H1 (cell line): ENCODE data around the gene GARS1. TPM values are rescaled to one million over a fixed set of nuclear protein-coding genes. Genes with fewer than 3 reads are reported as not detected.

ENCODE experiments used
- CTCF ChIA-PET: fragments of 300-600 bp; sonication (Branson Sonifier 250); formaldehyde crosslinking; loops from one replicate; lab custom pipeline; 2021; ENCODE audit not compliant: partially characterized antibody; lab: Charles Lee
- POLR2A ChIA-PET: fragments of 300-600 bp; sonication (Branson Sonifier 250); formaldehyde crosslinking; loops from one replicate; lab custom pipeline; 2021; ENCODE audit warnings: inconsistent platforms; ENCODE audit not compliant: partially characterized antibody; lab: Charles Lee
- DNase-seq, 2 experiments: peaks; one replicate each; pipeline versions ENCODE4 v3.0.0 to v3.0.0-alpha.2; 2010 to 2022; ENCODE audit warnings: low spot score in 2 of 2, low read depth in 1 of 2, mixed read lengths in 1 of 2
- FAIRE-seq: peaks from 2 replicates; lab custom pipeline; 2011; peaks lifted over from hg19 to GRCh38; lab: Jason Lieb, UNC
- H2AFZ ChIP-seq: 2 replicates; pipeline ENCODE4 v1.8.1; 2012; ENCODE audit warnings: low read length, inconsistent platforms
- H2AK5ac ChIP-seq: 2 replicates; pipeline ENCODE4 v1.6.1; 2013; ENCODE audit warnings: low read depth, low read length
- H2BK120ac ChIP-seq: replicated peaks from 2 replicates; pipeline ENCODE3; 2013; ENCODE audit warnings: low read depth, low read length, inconsistent platforms
- H2BK12ac ChIP-seq: 2 replicates; pipeline ENCODE4 v1.6.1; 2013; ENCODE audit warnings: low read depth, low read length
- H2BK15ac ChIP-seq: 2 replicates; pipeline ENCODE4 v1.6.1; 2013; ENCODE audit warnings: low read length
- H2BK20ac ChIP-seq: 2 replicates; pipeline ENCODE4 v1.6.1; 2013; ENCODE audit warnings: low read length
- H2BK5ac ChIP-seq: 2 replicates; pipeline ENCODE4 v1.6.1; 2013; ENCODE audit warnings: low read depth, low read length
- H3K14ac ChIP-seq: 2 replicates; pipeline ENCODE4 v1.6.1; 2013; ENCODE audit warnings: inconsistent platforms; ENCODE audit not compliant: insufficient read length
- H3K18ac ChIP-seq: 2 replicates; pipeline ENCODE4 v1.6.1; 2013; ENCODE audit warnings: low read length; ENCODE audit errors: extremely low read depth
- H3K23ac ChIP-seq: 2 replicates; pipeline ENCODE4 v1.6.1; 2013; ENCODE audit warnings: inconsistent platforms; ENCODE audit not compliant: insufficient read length
- H3K23me2 ChIP-seq: 2 replicates; pipeline ENCODE4 v1.6.1; 2013; ENCODE audit warnings: low read depth, low read length
- H3K27ac ChIP-seq: 2 replicates; pipeline ENCODE4 v1.6.1; 2011; ENCODE audit warnings: low read depth, low read length, inconsistent platforms
- H3K27me3 ChIP-seq, 4 experiments: replicated peaks in 1 of 4; 1 replicate in 1 of 4; 2 replicates in 3 of 4; pipeline versions ENCODE4 v1.6.1 to v1.8.1; 2011 to 2013; ENCODE audit warnings: low read length in 3 of 4, mild to moderate bottlenecking in 3 of 4, inconsistent platforms in 2 of 4, mixed read lengths in 2 of 4, moderate library complexity in 1 of 4; ENCODE audit not compliant: control insufficient read depth in 3 of 4, insufficient read depth in 3 of 4; ENCODE audit errors: extremely low read depth in 1 of 4
- H3K36me3 ChIP-seq, 4 experiments: 2 replicates each; pipeline versions ENCODE4 v1.6.1 to v1.8.1; 2011 to 2013; ENCODE audit warnings: mild to moderate bottlenecking in 4 of 4, low read length in 3 of 4, moderate library complexity in 2 of 4, control low read depth in 1 of 4, inconsistent platforms in 1 of 4; ENCODE audit not compliant: insufficient read depth in 4 of 4, control insufficient read depth in 2 of 4
- H3K4ac ChIP-seq: replicated peaks from 2 replicates; pipeline ENCODE3; 2013; ENCODE audit warnings: low read length, low read depth, mixed read lengths, inconsistent platforms; ENCODE audit not compliant: insufficient read length
- H3K4me1 ChIP-seq, 4 experiments: replicated peaks in 1 of 4; 1 replicate in 1 of 4; 2 replicates in 3 of 4; pipeline versions ENCODE4 v1.6.1 to v1.8.1; 2011 to 2013; ENCODE audit warnings: low read length in 3 of 4, inconsistent platforms in 2 of 4, mixed read lengths in 1 of 4; ENCODE audit not compliant: insufficient read depth in 4 of 4, control insufficient read depth in 3 of 4
- H3K4me2 ChIP-seq, 2 experiments: 2 replicates each; pipeline versions ENCODE4 v1.6.1 to v1.8.1; 2011 to 2013; ENCODE audit warnings: low read depth in 2 of 2, low read length in 2 of 2, control low read depth in 1 of 2, inconsistent platforms in 1 of 2, mild to moderate bottlenecking in 1 of 2; ENCODE audit not compliant: insufficient read depth in 1 of 2
- H3K4me3 ChIP-seq, 4 experiments: fragments of 200-600, 300-600 bp in 1 of 4; sonication (generic), shearing (Covaris generic), sonication (Bioruptor Twin) in 1 of 4; 2 replicates each; pipeline versions ENCODE4 v1.5.1 to v1.8.1; 2011 to 2016; ENCODE audit warnings: low read length in 4 of 4, low read depth in 3 of 4, control low read depth in 2 of 4, inconsistent platforms in 2 of 4, mild to moderate bottlenecking in 2 of 4, mixed read lengths in 1 of 4, moderate library complexity in 1 of 4; ENCODE audit not compliant: insufficient read depth in 2 of 4; ENCODE audit errors: extremely low read depth in 1 of 4
- H3K56ac ChIP-seq: replicated peaks from 2 replicates; pipeline ENCODE3; 2013; ENCODE audit warnings: low read depth, mild to moderate bottlenecking, mixed read lengths, low read length, inconsistent platforms; ENCODE audit not compliant: insufficient read length
- H3K79me1 ChIP-seq: 2 replicates; pipeline ENCODE4 v1.6.1; 2013; ENCODE audit warnings: low read depth, low read length, control low read depth
- H3K79me2 ChIP-seq, 2 experiments: 2 replicates each; pipeline versions ENCODE4 v1.6.1 to v1.8.1; 2012 to 2013; ENCODE audit warnings: low read length in 2 of 2, mild to moderate bottlenecking in 2 of 2, inconsistent platforms in 1 of 2; ENCODE audit not compliant: insufficient read depth in 2 of 2, control insufficient read depth in 1 of 2
- H3K9ac ChIP-seq, 4 experiments: replicated peaks in 1 of 4; 1 replicate in 1 of 4; 2 replicates in 3 of 4; pipeline versions ENCODE4 v1.6.1 to v1.8.1; 2011 to 2013; ENCODE audit warnings: low read depth in 3 of 4, low read length in 3 of 4, control low read depth in 2 of 4, mild to moderate bottlenecking in 2 of 4, moderate library complexity in 2 of 4, inconsistent platforms in 1 of 4; ENCODE audit errors: extremely low read depth in 1 of 4
- H3K9me3 ChIP-seq, 2 experiments: 2 replicates each; pipeline versions ENCODE4 v1.6.1 to v1.8.1; 2012 to 2013; ENCODE audit warnings: mild to moderate bottlenecking in 2 of 2, moderate library complexity in 2 of 2, control low read depth in 1 of 2, inconsistent platforms in 1 of 2, low read depth in 1 of 2, low read length in 1 of 2, mixed read lengths in 1 of 2; ENCODE audit not compliant: insufficient read depth in 2 of 2
- H4K20me1 ChIP-seq, 2 experiments: replicated peaks in 1 of 2; 2 replicates each; pipeline versions ENCODE3 to v1.8.1; 2011 to 2013; ENCODE audit warnings: inconsistent platforms in 2 of 2, low read length in 2 of 2, mild to moderate bottlenecking in 1 of 2; ENCODE audit not compliant: insufficient read depth in 2 of 2, control insufficient read depth in 1 of 2
- H4K5ac ChIP-seq: 2 replicates; pipeline ENCODE4 v1.6.1; 2013; ENCODE audit warnings: low read length, low read depth, mixed read lengths, inconsistent platforms; ENCODE audit not compliant: insufficient read length
- H4K8ac ChIP-seq: 2 replicates; pipeline ENCODE4 v1.8.0; 2013; ENCODE audit warnings: mild to moderate bottlenecking, moderate library complexity, low read length, inconsistent platforms; ENCODE audit not compliant: insufficient read depth; ENCODE audit errors: extremely low read depth
- H4K91ac ChIP-seq: replicated peaks from 2 replicates; pipeline ENCODE3; 2013; ENCODE audit warnings: low read length, mixed read lengths, inconsistent platforms; ENCODE audit not compliant: insufficient read length
- ATF2 ChIP-seq: IDR thresholded peaks from 2 replicates; pipeline ENCODE4 v1.6.1; 2012; ENCODE audit warnings: low read length, inconsistent platforms
- CTCF ChIP-seq, 3 experiments: IDR thresholded peaks; 1 replicate in 2 of 3; 2 replicates in 1 of 3; pipeline versions ENCODE4 v1.5.1 to v1.6.1; 2011; ENCODE audit warnings: low read length in 3 of 3, mild to moderate bottlenecking in 3 of 3, inconsistent platforms in 2 of 3, low read depth in 1 of 3, moderate library complexity in 1 of 3; ENCODE audit not compliant: insufficient read depth in 1 of 3; ENCODE audit errors: control extremely low read depth in 1 of 3
- EP300 ChIP-seq, 2 experiments: IDR thresholded peaks; 1 replicate in 1 of 2; 2 replicates in 1 of 2; pipeline ENCODE4 v1.6.1; 2011 to 2012; ENCODE audit warnings: low read depth in 2 of 2, low read length in 2 of 2, mild to moderate bottlenecking in 2 of 2, borderline replicate concordance in 1 of 2, inconsistent platforms in 1 of 2, moderate library complexity in 1 of 2
- GABPA ChIP-seq: IDR thresholded peaks from 2 replicates; pipeline ENCODE4 v1.6.1; 2011; ENCODE audit warnings: mild to moderate bottlenecking, low read length, moderate library complexity, borderline replicate concordance; ENCODE audit not compliant: insufficient read depth
- PHF8 ChIP-seq: fragments of 200-600 bp; sonication (generic); conservative IDR thresholded peaks from 2 replicates; pipeline ENCODE4 v1.7.1; 2012; ENCODE audit warnings: low read depth, mild to moderate bottlenecking, inconsistent platforms, low read length, moderate library complexity
- POU5F1 ChIP-seq: IDR thresholded peaks from 2 replicates; pipeline ENCODE4 v1.6.1; 2011; ENCODE audit warnings: low read depth, mild to moderate bottlenecking, low read length, moderate library complexity
- RNF2 ChIP-seq: fragments of 200-900, 300-1000 bp; sonication (generic); IDR thresholded peaks from 2 replicates; pipeline ENCODE4 v1.7.1; 2016; ENCODE audit warnings: borderline replicate concordance, low read depth, mild to moderate bottlenecking, antibody characterized with exemption, low read length; ENCODE audit not compliant: poor library complexity, severe bottlenecking; ENCODE audit errors: missing control alignments
- SRF ChIP-seq: IDR thresholded peaks from 2 replicates; pipeline ENCODE4 v1.6.1; 2011; ENCODE audit warnings: mild to moderate bottlenecking, low read depth, low read length, moderate library complexity
- WGBS, 2 experiments: shearing (Covaris generic) in 1 of 2; methylation state at CpG; one replicate each; pipeline versions ENCODE4 v1.1.6 to v1.1.7; 2013 to 2015; ENCODE audit warnings: low lambda C conversion rate in 2 of 2, mixed read lengths in 2 of 2, inconsistent platforms in 1 of 2, low coverage in 1 of 2, missing lambda C conversion rate in 1 of 2; ENCODE audit not compliant: insufficient replicate concordance in 2 of 2, insufficient coverage in 1 of 2, insufficient read length in 1 of 2; ENCODE audit errors: extremely low coverage in 1 of 2, missing lambda C conversion rate in 1 of 2; 5-methylcytosine and 5-hydroxymethylcytosine counted together
- polyA plus RNA-seq, 7 experiments: library from polyadenylated mRNA; depleted of rRNA in 3 of 7; stranded (reverse) in 5 of 7; unstranded in 2 of 7; fragments of >200 nt in 5 of 7; fragments of 200-250 nt in 2 of 7; gene quantifications; 1 replicate in 5 of 7; 2 replicates in 1 of 7; 4 replicates in 1 of 7; pipeline versions ENCODE4 v1.2.1 to v1.2.3, GENCODE V29; 2011 to 2013; ENCODE audit warnings: missing spikeins in 2 of 7, mixed read lengths in 2 of 7
- total RNA-seq: library from RNA; stranded (reverse); fragmentation: NEBNext Ultra II Directional; extraction: Animal tissue kit (Norgen Biotek cat#: 25700); gene quantifications from 2 replicates; pipeline ENCODE4 v1.2.1, GENCODE V29; 2021

The GARS1 gene
- total and polyA plus RNA-seq, 2 of the 8 experiments (the other 6 are each of a cell fraction or from before 2014, with no cell fraction given) = 270 to 476 TPM

- 80% methylated on average over 2 of the region's 2 CpGs; no CpG with 5 or more reads in 1 of the 2 experiments for WGBS, 2 experiments
- H3K4me1 ChIP-seq = peaks cover 0 to 6% (median 0%) of the 10 kb centered on the region in 4 experiments; a peak in 5 of 7 replicates
- H4K20me1 ChIP-seq = peaks cover 3 to 16% of the 10 kb centered on the region in 2 experiments
- TF ChIP-seq PHF8 (no peak), GABPA (no peak), RNF2 (no peak), CTCF (IDR thresholded peaks at IDR 0.05; ENCODE audit: control extremely low read depth in 1 of 3, insufficient read depth in 1 of 3, low read depth in 1 of 3, low read length in 3 of 3) (no peak), SRF (no peak), EP300 (IDR thresholded peaks at IDR 0.05; ENCODE audit: borderline replicate concordance in 1 of 2, low read depth in 2 of 2, low read length in 2 of 2) (no peak), POU5F1 (no peak), ATF2 (no peak)
- no peaks in the 10 kb centered on the region for H3K36me3 ChIP-seq
- H2BK120ac ChIP-seq = no peak overlapping the region
- H3K9ac ChIP-seq = no peak overlapping the region
- no peak overlapping the region for H2BK12ac ChIP-seq
- H3K79me1 ChIP-seq = no peaks in the 10 kb centered on the region; the same call in 1 of the 2 replicates
- H2BK5ac ChIP-seq = no peak overlapping the region
- H2BK15ac ChIP-seq = no peak overlapping the region
- CTCF ChIA-PET = interaction anchor here (0.5 to 1.4 kb wide), 5 partner anchors 11 to 722 kb away, joined by 3 to 4 read pairs (median 4); no protein-coding TSS in a partner anchor
- H3K23me2 ChIP-seq = no peaks in the 10 kb centered on the region
- no peak overlapping the region for H3K4me3 ChIP-seq
- H3K23ac ChIP-seq = no peak overlapping the region
- no peak overlapping the region for H4K91ac ChIP-seq
- H3K4me2 ChIP-seq = no peak overlapping the region
- H3K14ac ChIP-seq = no peak overlapping the region
- H3K56ac ChIP-seq = no peak overlapping the region
- H2BK20ac ChIP-seq = no peak overlapping the region
- no peak overlapping the region for H3K4ac ChIP-seq
- DNase-seq = no peak
- peaks cover 0 to 5% (median 0%) of the 10 kb centered on the region in 4 experiments; a peak in 2 of 7 replicates for H3K27me3 ChIP-seq
- POLR2A ChIA-PET = interaction anchor here (0.8 to 1.9 kb wide), 3 partner anchors 9 to 51 kb away, joined by 3 to 6 read pairs (median 3); no protein-coding TSS in a partner anchor
- FAIRE-seq = no peak
- H2AFZ ChIP-seq = no peak overlapping the region
- no peaks in the 10 kb centered on the region for H3K79me2 ChIP-seq
- no peak overlapping the region for H3K18ac ChIP-seq
- no peaks in the 10 kb centered on the region for H3K9me3 ChIP-seq
- no peak overlapping the region for H4K5ac ChIP-seq
- no peak overlapping the region for H4K8ac ChIP-seq
- no peak overlapping the region for H3K27ac ChIP-seq
- H2AK5ac ChIP-seq = no peak overlapping the region
These were observed 80.2 kb downstream of the GARS1 start for GRCh38 chr7:30674876-30675275.
